NCI-H345 (cell line): Measurements from ENCODE around the gene RPP21.
"Not testable (repeated sequence)": the region's sequence is repeated elsewhere in the genome, so short reads cannot be mapped to it uniquely, and the experiment has no call there.

Experiments used
- DNase-seq: peaks from one replicate; lab custom pipeline; 2025; lab: John Stamatoyannopoulos, UW

The RPP21 gene

DNA sequence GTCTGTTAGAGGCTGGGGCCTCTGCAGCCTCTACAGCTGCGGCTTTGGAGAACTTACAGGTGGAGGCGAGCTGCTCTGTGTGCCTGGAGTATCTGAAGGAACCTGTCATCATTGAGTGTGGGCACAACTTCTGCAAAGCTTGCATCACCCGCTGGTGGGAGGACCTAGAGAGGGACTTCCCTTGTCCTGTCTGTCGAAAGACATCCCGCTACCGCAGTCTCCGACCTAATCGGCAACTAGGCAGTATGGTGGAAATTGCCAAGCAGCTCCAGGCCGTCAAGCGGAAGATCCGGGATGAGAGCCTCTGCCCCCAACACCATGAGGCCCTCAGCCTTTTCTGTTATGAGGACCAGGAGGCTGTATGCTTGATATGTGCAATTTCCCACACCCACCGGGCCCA, 15.6 kb upstream of the RPP21 start:
- no peak for DNase-seq

DNA sequence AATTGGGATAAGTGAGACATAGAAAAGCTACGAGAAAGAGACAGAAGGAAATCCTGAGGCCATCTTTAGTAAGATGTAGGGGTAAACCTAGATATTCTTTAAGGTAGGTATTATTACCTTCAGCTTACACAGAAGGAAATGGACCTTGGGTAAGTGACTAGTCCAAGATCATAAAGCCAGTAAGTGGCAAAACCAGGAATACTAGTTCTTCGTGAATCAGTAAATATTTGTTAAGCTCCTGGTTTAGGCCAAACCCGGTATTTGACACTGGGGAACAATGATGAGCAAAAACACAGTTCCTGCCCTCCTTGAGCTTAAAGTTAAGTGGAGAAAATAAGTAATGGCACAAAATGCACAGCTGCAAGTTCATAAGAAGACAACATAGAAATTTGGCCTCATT, 13.0 kb upstream of the RPP21 start:
- DNase-seq, result no peak

DNA sequence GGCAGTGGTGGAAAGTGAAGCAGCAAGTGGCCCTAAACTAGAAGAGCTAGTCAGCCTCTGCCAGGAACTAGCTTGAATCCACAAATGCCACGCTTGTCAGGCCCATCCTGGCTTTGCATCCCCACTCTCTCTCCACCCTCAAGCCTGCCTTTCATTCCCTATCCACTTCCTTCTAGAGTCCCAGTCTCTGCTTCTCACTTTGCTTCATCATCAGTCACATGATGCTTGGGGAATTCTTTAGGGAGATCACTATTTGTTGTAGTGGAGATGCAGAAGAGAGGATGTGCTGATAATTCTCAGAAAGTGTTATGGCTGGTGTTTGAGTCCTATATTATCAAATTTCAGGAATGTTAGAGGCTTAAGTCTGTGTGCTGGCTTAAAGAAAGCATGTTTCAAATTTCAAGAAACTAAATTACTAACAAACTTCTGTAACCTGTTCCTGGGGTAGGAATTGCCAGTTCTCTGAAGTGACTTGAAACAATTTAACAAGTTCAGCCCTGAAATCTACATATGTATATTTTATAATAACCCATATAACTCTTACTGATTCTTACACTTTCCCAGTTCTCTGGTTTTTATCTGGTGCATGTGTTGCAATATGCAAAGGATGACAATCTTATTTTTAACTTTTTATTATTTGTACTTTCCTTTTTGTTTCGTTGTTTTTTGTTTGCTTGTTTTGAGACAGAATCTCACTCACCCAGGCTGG, 10.7 kb upstream of the RPP21 start:
- no peak for DNase-seq

DNA sequence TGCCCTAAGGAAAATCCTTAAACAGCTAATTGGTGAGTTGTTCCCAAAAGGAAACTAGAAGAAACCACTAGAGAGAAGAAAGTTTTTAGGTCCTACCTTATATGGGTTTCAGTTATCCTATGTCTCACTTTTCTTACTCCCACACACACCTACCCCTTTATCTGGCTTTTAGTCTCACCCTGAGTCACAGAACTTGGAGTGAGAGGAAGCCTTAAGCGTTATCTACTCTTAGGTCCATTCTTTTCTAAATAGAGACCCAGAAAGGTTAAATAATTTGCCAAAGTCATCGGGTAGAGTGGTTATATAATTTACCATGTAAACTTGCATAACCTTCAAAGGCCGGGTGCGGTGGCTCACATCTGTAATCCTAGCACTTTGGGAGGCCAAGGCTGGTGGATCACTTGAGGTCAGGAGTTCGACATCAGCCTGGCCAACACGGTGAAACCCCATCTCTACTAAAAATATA, 4.3 kb upstream of the RPP21 start:
- DNase-seq, result no peak

DNA sequence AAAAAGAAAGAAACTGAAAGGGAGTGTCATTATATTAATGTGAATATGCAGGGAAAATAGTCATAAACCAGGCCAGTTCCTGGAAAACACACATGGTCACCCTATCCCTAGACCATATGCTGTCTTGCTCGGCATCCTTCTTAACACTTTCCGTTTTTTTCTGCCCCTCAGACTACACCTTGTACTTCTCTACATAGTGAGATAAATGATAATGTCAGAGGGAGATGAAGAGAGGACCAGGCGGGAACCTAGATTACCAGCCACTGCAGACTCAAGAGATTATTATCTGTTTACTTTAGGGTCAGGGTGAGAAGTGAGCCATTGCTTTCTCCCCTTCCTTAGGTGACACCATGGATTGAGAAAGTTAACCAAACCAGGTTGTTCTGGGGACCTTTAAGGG, 3.7 kb upstream of the RPP21 start:
- no peak for DNase-seq

DNA sequence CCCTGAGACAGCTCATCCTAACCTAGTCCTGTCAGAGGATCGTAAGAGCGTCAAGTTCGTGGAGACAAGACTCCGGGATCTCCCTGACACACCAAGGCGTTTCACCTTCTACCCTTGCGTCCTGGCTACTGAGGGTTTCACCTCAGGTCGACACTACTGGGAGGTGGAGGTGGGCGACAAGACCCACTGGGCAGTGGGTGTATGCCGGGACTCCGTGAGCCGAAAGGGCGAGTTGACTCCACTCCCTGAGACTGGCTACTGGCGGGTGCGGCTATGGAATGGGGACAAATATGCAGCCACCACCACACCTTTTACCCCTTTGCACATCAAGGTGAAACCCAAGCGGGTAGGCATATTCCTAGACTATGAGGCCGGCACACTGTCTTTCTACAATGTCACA, 3.2 kb upstream of the RPP21 start:
- no peak for DNase-seq

DNA sequence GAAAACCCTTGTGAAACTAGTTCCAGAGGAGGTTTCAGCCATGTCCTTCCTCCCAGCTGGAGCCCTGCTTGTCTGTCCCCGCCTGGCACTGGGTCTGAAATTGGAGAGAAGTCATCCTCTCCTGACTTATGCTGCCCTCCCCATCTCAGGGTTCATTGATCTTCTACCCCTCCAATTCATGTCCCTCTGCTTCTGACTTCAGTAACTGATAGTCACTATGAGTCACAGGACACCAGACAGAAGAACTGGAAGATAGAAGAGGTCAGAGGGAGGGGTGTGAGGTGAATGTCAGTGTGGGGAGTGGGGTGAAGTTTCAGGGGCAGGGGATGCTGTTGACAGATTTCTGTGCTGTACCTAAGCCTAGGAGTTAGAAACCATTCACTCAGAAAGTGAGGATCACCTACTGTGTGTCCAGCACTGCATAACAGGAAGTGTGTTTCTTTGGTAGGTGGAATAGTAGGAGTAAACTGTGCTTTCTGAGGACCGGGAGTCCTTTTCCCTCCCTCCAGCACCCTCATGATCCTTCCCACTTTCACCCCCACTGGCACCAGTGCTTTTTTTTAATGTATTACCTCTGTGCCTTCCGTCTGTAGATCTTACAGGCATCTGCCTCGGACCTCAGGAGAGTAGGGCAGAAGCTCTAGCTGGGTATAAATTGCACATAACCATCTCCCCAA, 627 bp upstream of the RPP21 start:
- DNase-seq, result no peak

DNA sequence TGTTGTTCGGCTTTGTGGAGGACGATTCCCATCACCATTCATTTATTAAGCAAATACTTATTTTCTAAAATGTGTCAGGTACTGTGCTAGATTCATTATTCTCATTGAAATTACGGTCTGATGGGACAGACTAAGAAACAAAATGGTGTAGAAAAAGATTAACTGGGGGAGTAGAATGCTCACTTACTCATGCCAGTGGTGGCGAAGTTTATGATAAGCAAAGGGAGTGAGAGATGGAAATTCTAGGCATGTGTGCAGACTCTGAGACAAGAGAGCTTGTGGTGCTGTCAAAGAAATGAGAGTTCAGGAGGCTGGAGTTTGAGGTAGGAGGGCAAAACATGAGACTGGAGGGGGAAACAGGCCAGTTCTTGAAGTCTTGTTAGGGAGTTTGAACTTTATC, 896 bp downstream of the RPP21 start:
- no peak for DNase-seq

DNA sequence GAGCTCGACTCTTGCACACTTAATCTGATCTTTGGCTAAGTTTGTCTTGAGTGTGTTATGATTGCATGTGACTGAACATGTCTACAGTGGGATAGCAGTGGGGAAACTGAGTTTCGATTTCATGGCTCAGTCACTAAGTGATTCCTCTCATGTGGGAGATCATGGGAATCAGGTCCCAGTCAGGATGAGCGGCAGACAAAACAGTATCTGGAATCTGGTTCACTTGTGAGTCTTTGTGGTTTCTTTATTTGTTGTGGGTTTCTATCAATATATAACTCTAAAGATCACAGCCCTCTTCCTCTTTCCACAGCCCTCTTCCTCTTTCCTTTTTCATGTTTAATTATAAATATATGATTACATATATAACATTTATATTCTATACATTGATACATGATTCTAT, 4.0 kb downstream of the RPP21 start:
- DNase-seq, result no peak

DNA sequence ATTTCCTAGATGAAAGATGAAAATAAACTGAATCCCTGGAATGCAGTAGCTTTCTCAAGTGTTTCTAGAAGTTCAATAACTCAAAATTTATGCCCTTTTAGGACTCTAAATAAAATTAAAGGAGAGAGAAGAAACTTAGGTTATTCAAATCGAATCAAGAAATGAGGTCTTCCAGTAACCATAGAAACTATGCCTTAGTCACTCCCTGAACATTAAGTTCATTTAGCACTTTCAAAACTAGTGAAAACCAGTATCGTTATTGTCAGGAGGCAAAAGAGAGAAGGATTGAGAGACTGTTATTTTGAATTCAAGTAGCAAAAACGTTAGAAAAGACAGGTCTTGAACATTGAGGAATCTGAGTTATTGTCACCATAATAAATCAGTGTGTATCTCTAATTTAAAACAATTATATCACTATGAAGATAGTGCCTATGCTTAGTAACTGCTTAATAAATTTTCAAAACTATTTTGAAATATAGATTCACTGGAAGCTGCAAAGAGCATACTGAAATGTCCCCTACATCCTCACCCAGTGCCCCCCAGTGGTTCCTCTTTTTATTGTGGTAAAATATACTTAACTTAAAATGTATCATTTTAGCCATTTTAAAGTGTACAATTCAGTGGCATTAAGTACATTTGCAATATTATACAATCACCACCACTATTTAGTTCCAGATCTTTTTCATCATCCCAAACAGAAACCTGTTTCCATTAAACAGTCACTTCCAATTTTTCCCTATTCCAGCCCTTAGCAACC, 4.6 kb downstream of the RPP21 start:
- DNase-seq, result no peak

DNA sequence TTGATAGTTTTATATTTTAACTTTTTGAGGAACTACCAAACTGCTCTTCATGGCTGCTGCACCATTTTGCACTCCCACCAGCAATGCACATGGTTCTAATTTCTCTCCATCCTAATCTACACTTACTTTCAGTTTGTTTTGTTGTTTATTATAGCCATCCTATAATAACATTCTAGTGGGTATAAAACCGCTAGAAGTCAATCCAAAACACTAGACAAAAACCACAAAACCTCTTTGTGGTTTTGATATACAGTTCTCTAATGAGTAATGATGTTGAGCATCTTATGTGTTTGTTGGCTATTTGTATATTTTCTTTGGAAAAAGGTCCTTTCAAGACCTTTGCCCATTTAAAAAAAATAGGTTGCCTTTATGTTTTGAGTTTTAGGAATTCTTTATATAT, 5.6 kb downstream of the RPP21 start:
- no peak for DNase-seq

DNA sequence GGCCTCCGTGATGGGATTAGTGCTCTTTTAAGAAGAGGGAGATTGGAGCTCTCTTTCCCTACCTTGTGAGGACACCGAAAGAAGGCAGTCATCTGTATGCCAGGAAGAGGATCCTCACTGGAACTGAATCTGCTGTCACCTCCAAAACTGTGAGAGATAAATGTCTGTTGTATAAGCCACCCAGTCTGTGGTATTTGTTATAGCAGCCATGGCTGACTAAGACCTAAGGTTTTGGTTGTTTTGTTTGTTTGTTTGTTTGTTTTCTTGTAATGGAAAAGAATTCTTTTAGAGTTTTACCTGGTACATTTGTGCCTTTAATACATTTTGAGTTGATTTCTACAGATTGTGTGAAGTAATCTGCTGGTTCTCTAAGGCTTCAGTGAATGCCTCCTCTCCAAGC, 7.6 kb downstream of the RPP21 start:
- DNase-seq, result no peak

DNA sequence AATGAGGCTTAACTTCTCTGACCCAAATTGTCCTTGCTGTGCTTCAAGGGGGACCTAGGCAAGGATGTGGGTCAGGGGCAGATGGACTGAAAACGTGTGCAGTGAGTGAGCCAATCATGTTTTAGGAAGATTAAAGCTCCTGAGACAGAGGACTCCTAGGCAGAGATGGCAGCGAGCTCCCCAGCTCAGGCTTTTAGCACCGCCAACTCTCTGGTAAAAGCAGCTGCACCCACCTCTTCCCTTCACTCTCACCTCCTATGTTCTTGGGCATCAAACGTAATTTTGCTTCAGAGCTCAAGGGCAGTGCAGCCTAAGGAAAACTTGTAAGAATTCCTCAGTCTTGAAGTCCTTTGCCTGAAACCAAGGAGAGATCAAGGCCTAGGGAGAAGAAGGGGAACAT, 10.3 kb downstream of the RPP21 start:
- DNase-seq, result no peak

DNA sequence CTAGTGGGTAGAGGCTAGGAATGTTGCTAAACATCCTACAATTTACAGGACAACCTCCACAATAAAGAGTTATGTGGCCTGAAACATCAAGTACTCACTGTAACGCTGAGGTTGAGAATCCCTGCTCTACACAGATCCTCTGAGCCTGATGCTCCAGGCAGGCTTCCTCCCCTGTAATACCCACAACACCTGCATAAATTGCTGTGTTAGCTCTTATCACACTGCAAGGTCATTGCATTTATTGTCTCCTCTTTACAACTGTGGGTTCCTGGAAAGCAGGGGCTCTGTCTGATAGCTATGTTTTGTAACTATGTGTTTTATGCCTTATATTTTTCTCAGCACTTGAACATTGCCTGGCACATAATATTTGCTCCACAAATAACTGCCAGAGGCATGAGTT, 11.6 kb downstream of the RPP21 start:
- no peak for DNase-seq

DNA sequence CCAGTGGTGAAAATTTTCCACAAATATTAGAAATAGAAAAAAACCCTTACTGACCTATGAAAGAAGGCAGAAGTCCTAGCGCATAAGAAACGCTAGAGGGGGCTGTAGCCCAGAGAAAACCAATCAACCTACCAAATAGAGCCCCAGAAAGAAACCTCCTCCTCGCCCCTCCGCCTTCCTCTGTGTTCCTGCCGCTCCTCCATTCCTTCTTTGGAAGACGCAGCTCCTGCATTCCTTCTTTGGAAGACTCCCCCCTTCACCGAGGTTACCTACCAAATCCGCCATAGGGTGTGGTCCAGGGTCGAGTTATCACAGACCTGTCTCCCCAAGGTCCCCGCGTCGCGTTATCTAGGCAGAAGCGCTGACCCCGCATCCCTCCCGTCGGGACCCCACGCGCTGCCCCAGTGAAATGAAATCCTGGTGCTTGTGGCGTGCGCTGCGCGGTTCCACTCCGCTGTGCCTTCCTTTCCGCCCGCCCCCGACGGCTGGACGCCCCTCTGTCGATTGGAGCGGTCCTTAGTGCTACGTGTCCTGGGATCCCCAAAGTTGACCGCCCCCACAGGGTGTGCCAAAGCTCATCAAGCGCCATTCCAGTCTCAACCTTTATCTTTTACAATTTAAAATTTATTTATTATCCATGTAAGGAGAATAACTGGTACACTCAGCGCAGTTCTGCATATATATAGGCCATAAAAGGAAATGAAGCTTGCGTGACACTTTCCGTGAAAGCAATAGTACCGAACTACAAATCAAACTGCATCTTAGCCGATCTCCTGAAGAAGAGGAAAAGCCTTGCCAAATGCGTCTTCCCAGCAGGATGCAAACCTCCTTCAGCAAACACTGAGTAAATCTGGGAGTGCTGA, 13.0 kb downstream of the RPP21 start:
- peak; percentile 55 for DNase-seq

DNA sequence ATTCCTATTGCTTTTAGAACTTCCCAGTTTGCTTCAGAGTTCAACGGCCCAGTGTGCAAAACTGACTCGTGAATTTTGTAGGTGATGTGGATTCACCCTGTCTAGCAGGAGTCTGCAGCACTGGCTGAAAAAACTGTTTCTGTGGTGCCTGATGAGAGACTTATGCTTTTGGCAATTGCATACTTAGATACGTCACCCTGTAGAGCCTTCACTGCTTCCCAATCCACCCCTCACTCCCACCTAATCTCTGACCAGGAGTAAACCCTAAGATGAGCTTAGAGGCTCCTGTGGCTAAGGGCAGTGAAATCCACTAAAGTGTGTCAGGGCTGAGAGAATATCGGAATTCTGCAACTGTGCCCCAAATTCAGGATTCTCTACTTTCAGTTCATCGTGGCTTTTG, 14.3 kb downstream of the RPP21 start:
- DNase-seq, result no peak

DNA sequence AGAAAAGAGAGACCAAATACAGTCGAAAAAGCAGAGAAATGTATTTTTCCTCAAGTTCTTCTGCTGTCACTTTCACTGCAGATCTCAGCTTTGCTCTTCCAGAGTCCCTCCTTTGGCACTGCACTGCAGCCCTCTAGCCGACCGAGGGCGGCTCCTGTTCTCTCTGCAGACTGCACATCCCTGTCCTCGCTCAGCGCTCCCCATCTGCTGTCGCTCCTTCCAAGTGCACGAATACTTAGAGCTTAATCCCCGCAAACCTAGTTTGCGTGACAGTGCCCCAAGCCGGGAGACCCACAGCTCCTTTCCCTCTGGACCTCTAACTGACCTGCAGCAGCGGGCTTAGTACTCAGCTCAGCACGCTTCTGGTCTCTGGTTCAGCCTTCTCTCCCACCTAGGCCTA, 15.2 kb downstream of the RPP21 start:
- no peak for DNase-seq

DNA sequence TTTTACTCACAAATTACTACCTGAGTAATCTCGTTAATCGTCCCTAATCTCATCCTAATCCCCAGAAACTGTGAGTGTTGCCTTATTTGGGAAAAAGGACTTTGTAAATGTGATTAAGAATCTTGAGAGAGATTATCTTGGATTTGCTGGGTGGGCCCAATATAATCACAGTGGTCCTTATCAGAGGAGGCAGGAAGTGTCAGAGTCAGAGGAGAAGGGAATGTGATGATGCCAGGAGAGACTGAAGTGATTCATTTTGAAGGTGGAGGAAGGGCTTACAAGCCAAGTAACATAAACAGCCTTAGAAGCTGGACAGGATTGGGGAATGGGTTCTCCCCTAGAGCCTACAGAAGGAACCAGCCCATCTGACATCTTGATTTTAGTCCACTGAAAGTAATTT, 16.7 kb downstream of the RPP21 start:
- no peak for DNase-seq

DNA sequence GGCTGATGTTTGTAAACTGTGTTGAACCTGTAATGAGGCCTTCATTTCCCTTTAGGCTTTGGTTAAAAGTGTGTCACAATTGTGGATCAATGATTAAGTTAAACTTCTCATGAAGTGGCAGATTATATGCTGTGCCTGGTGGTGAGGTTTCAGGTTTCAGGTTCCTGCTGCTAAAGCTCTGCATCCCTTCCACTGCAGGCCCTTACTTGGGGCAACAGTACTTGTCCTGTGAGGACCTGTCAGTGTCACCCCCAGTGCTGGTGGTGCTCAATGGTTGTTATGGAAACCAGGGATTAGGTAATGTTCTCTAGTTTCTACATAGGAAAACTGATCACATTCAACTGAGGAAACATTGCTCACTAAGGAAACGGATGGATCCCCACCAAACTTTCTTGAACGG, 18.5 kb downstream of the RPP21 start:
- no peak for DNase-seq

DNA sequence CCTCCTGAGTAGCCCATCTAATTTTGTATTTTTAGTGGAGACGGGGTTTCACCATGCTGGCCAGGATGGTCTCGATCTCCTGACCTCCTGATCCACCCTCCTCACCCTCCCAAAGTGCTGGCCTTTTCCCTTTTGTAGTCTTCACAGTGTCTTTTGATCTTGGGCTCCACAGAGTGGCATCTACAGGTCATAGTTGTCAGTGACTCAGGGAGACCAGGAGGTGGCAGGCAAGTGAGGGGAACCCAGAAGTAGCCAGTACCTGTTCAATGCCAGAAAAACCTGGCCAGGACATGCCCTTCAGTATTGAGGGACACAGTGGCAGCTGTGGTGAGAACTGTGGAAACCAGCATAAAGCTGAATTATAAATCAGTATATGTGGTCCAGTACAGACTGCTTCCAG, 19.6 kb downstream of the RPP21 start:
- no peak for DNase-seq

DNA sequence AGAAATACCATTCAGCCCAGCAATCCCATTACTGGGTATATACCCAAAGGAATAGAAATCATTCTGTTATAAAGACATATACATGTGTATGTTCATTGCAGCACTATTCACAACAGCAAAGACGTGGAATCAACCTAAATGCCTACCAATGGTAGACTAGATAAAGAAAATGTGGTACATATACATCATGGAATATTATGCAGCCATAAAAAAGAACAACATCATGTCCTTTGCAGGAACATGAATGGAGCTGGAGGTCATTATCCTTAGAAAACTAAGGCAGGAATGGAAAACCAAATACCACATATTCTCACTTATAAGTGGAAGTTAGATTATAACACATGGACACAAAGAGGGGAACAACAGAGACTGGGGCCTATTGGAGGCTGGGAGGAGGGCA, 24.3 kb downstream of the RPP21 start:
- not testable (repeated sequence) for DNase-seq

DNA sequence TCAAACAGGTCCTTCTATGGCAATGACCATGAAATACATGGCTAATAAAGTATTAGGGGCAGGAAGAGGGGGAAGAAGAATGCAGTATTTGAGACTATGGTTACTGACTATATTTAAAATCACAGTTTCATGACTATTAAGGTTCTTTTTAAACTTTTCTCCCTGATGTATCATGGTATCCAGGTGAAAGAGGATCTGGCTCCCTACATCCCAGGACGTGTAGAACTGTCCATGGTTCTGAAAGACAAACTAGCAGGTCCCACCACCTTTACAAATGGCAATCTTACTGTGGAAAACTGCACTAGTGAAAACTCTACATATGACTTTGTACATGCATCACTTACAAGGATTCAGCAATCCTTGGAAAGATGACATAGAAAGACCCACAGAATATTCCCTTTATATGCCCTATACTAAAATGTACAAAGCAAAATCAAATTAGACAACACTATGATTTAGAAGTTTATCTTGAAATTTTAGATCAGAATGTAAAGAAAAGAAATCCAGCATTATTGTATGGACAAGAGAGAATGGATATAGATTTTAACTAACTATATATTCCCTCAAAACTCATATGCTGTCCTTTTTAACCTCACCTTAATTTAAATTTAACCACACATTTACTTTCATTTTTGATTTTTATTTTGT, 33.5 kb downstream of the RPP21 start:
- DNase-seq, result no peak
